ENCODE data around the gene NPR3. TPM values are rescaled to one million over a fixed set of nuclear protein-coding genes. Genes with fewer than 3 reads are reported as not detected.

The NPR3 gene
- polyA plus RNA-seq, 1 of the 3 experiments (the other 2 are of a cell fraction) = 35.8 TPM

- Histone ChIP-seq H3K27me3 (ENCODE audit: insufficient read depth) (no peaks in the 10 kb centered on the region), H3K27ac (ENCODE audit: low read depth in 2 of 2, low read length in 1 of 2) (no peak overlapping the region), H3K79me2 (ENCODE audit: insufficient read depth) (peaks cover 54% of the 10 kb centered on the region), H3K4me3 (ENCODE audit: low read depth in 2 of 2, low read length in 1 of 2) (no peak overlapping the region), H3K4me1 (ENCODE audit: control insufficient read depth in 1 of 2, insufficient read depth in 2 of 2, low read depth in 1 of 2, low read length in 1 of 2) (peaks cover 0 to 16% of the 10 kb centered on the region in 2 experiments; a peak in 2 of 4 replicates), H3K4me2 (no peak overlapping the region), H4K20me1 (ENCODE audit: insufficient read depth) (no peaks in the 10 kb centered on the region; the same call in 1 of the 2 replicates), H3K36me3 (replicated peaks in 1 of 2; ENCODE audit: control insufficient read depth in 1 of 2, insufficient read depth in 2 of 2, low read length in 1 of 2) (peaks cover 0 to 85% of the 10 kb centered on the region in 2 experiments), H3F3A (replicated peaks; ENCODE audit: insufficient read depth) (peaks cover 39% of the 10 kb centered on the region), H3K9me2 (no peaks in the 10 kb centered on the region), H3K9ac (no peak overlapping the region), H2AFZ (ENCODE audit: low read depth) (no peak overlapping the region), H3K9me3 (no peaks in the 10 kb centered on the region)
- 40% methylated on average over 2 of the region's 2 CpGs for WGBS (ENCODE audit: low lambda C conversion rate)
- TF ChIP-seq TCF12 (IDR thresholded peaks at IDR 0.05) = no peak
- TF ChIP-seq GATA2 (CRISPR knock-in tag; IDR thresholded peaks at IDR 0.05) = no peak
- TF ChIP-seq FOSL2 (IDR thresholded peaks at IDR 0.05; ENCODE audit: borderline replicate concordance, low read depth) = no peak
- CTCF ChIA-PET = no interaction called here
- POLR2A ChIA-PET = no interaction called here
- DNase-seq = no peak
These were observed 66.1 kb downstream of the NPR3 start for GRCh38 chr5:32777222-32777621.

- H3K4me3 ChIP-seq (ENCODE audit: low read depth in 2 of 2, low read length in 1 of 2) = no peak overlapping the region
- no peak overlapping the region for H3K9ac ChIP-seq
- no peak for DNase-seq
- H3K27me3 ChIP-seq (ENCODE audit: insufficient read depth) = no peaks in the 10 kb centered on the region
- 23% methylated on average over 2 of the region's 2 CpGs for WGBS (ENCODE audit: low lambda C conversion rate)
- ChIA-PET CTCF (no interaction called here), POLR2A (no interaction called here)
- no peak for TF ChIP-seq ELF1 (IDR thresholded peaks at IDR 0.05)
- TF ChIP-seq SIN3A (IDR thresholded peaks at IDR 0.05; ENCODE audit: borderline replicate concordance, low read depth, low read length) = no peak
- no peak for TF ChIP-seq EP300 (IDR thresholded peaks at IDR 0.05; ENCODE audit: borderline replicate concordance in 1 of 2, low read depth in 1 of 2, low read length in 1 of 2)
- TF ChIP-seq USF1 (IDR thresholded peaks at IDR 0.05; ENCODE audit: borderline replicate concordance, low read depth) = no peak
- peaks cover 0 to 16% of the 10 kb centered on the region in 2 experiments; a peak in 2 of 4 replicates for H3K4me1 ChIP-seq (ENCODE audit: control insufficient read depth in 1 of 2, insufficient read depth in 2 of 2, low read depth in 1 of 2, low read length in 1 of 2)
- no peaks in the 10 kb centered on the region for H3K9me2 ChIP-seq
- no peaks in the 10 kb centered on the region; the same call in 1 of the 2 replicates for H4K20me1 ChIP-seq (ENCODE audit: insufficient read depth)
- no peaks in the 10 kb centered on the region for H3K9me3 ChIP-seq
- H3K79me2 ChIP-seq (ENCODE audit: insufficient read depth) = peaks cover 49% of the 10 kb centered on the region
- no peak overlapping the region for H3K4me2 ChIP-seq
- no peak overlapping the region for H3K27ac ChIP-seq (ENCODE audit: low read depth in 2 of 2, low read length in 1 of 2)
- no peak overlapping the region for H2AFZ ChIP-seq (ENCODE audit: low read depth)
- peaks cover 0 to 82% of the 10 kb centered on the region in 2 experiments for H3K36me3 ChIP-seq (replicated peaks in 1 of 2; ENCODE audit: control insufficient read depth in 1 of 2, insufficient read depth in 2 of 2, low read length in 1 of 2)
- H3F3A ChIP-seq (replicated peaks; ENCODE audit: insufficient read depth) = peaks cover 39% of the 10 kb centered on the region
These were observed 66.6 kb downstream of the NPR3 start for GRCh38 chr5:32777733-32778132.

- Histone ChIP-seq H2AFZ (ENCODE audit: low read depth) (no peak overlapping the region), H3K36me3 (replicated peaks in 1 of 2; ENCODE audit: control insufficient read depth in 1 of 2, insufficient read depth in 2 of 2, low read length in 1 of 2) (peaks cover 0 to 82% of the 10 kb centered on the region in 2 experiments), H3K9me2 (no peaks in the 10 kb centered on the region), H3K4me1 (ENCODE audit: control insufficient read depth in 1 of 2, insufficient read depth in 2 of 2, low read depth in 1 of 2, low read length in 1 of 2) (peaks cover 0 to 16% of the 10 kb centered on the region in 2 experiments; a peak in 2 of 4 replicates), H3F3A (replicated peaks; ENCODE audit: insufficient read depth) (peaks cover 43% of the 10 kb centered on the region), H3K4me2 (no peak overlapping the region), H3K9me3 (no peaks in the 10 kb centered on the region), H3K9ac (no peak overlapping the region), H3K27ac (ENCODE audit: low read depth in 2 of 2, low read length in 1 of 2) (no peak overlapping the region), H3K27me3 (ENCODE audit: insufficient read depth) (no peaks in the 10 kb centered on the region), H4K20me1 (ENCODE audit: insufficient read depth) (no peaks in the 10 kb centered on the region; the same call in 1 of the 2 replicates), H3K4me3 (ENCODE audit: low read depth in 2 of 2, low read length in 1 of 2) (no peak overlapping the region), H3K79me2 (ENCODE audit: insufficient read depth) (peaks cover 42% of the 10 kb centered on the region)
- ChIA-PET CTCF (no interaction called here), POLR2A (no interaction called here)
- WGBS (ENCODE audit: low lambda C conversion rate) = 71% methylated on average over 2 of the region's 2 CpGs
- TF ChIP-seq RXRA (IDR thresholded peaks at IDR 0.05; ENCODE audit: borderline replicate concordance, low read depth) = no peak
- no peak for TF ChIP-seq USF1 (IDR thresholded peaks at IDR 0.05; ENCODE audit: borderline replicate concordance, low read depth)
- TF ChIP-seq ZBTB33 (IDR thresholded peaks at IDR 0.05; ENCODE audit: borderline replicate concordance, low read depth) = no peak
- no peak for TF ChIP-seq NFIC (IDR thresholded peaks at IDR 0.05; ENCODE audit: borderline replicate concordance)
- TF ChIP-seq CHD2 (IDR thresholded peaks at IDR 0.05; ENCODE audit: low read length, partially characterized antibody) = no peak
- TF ChIP-seq FOSL2 (IDR thresholded peaks at IDR 0.05; ENCODE audit: borderline replicate concordance, low read depth) = no peak
- DNase-seq = no peak
These were observed 67.3 kb downstream of the NPR3 start for GRCh38 chr5:32778403-32778802.
